Measurements from ENCODE around the gene BBOX1. TPM values are rescaled to one million over a fixed set of nuclear protein-coding genes. Genes with fewer than 3 reads are reported as not detected.

The BBOX1 gene
- total and polyA plus RNA-seq, 4 donors, result 2.8 to 18.4 (median 9.0) TPM

DNA sequence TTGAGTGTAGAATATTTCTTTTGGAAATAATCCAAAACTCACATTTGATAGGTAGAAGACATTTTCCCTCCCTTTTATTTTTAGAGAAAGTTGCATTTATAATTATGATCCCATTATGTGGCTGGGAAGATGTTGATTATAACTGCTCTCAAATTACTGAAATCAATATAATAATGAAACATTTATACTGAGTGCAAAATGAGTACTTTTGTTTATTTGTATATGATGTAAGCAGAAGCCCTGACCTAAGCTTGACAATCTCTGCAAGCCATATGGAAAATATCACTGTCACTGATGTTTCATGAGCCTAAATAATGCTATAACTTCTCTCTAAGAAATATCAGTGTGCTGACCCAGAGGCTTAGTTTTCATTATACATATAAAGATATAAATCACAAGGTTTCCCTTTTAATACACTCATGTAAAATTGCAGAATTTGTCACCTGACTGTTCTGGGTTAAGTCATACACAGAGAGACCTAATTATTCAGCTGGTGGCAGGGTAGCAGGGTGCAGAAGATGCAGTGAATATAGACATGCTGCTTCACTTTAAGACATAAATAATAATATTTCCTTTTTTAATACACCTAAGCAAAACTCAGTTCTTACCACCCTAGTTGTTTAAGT, 99.2 kb downstream of the BBOX1 start:
- Histone ChIP-seq H3K27me3 (ENCODE audit: control insufficient read depth in 4 of 4, insufficient read depth in 4 of 4, low read length in 3 of 4) (no peaks in the 10 kb centered on the region), H3K4me3 (ENCODE audit: low read depth in 1 of 3, low read length in 3 of 3) (no peak overlapping the region), H3K4me1 (ENCODE audit: control insufficient read depth in 4 of 4, insufficient read depth in 4 of 4, low read length in 3 of 4) (no peaks in the 10 kb centered on the region), H3K27ac (ENCODE audit: low read depth in 1 of 2, low read length in 2 of 2) (no peak overlapping the region), H3K9me3 (ENCODE audit: control insufficient read depth in 4 of 4, low read length in 3 of 4) (peaks cover 0 to 3% (median 0%) of the 10 kb centered on the region in 4 donors), H3K9ac (ENCODE audit: low read depth in 1 of 2, low read length in 2 of 2) (no peak overlapping the region), H3K36me3 (ENCODE audit: control insufficient read depth in 4 of 4, insufficient read depth in 3 of 4, low read depth in 1 of 4, low read length in 3 of 4) (no peaks in the 10 kb centered on the region)
- TF ChIP-seq RXRA (IDR thresholded peaks at IDR 0.05), result no peak
- no peak for TF ChIP-seq GABPA (IDR thresholded peaks at IDR 0.05 in 1 of 2, conservative IDR thresholded peaks at IDR 0.05 in 1 of 2)
- no peak for TF ChIP-seq JUND (IDR thresholded peaks at IDR 0.05)
- TF ChIP-seq, protein P1, sequence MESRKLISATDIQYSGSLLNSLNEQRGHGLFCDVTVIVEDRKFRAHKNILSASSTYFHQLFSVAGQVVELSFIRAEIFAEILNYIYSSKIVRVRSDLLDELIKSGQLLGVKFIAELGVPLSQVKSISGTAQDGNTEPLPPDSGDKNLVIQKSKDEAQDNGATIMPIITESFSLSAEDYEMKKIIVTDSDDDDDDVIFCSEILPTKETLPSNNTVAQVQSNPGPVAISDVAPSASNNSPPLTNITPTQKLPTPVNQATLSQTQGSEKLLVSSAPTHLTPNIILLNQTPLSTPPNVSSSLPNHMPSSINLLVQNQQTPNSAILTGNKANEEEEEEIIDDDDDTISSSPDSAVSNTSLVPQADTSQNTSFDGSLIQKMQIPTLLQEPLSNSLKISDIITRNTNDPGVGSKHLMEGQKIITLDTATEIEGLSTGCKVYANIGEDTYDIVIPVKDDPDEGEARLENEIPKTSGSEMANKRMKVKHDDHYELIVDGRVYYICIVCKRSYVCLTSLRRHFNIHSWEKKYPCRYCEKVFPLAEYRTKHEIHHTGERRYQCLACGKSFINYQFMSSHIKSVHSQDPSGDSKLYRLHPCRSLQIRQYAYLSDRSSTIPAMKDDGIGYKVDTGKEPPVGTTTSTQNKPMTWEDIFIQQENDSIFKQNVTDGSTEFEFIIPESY (IDR thresholded peaks at IDR 0.05), result no peak
- no peak for TF ChIP-seq FOXA1 (IDR thresholded peaks at IDR 0.05)
- no peak for TF ChIP-seq EGR1 (IDR thresholded peaks at IDR 0.05; ENCODE audit: low read depth in 2 of 2)
- TF ChIP-seq NR2F2 (IDR thresholded peaks at IDR 0.05), result no peak
- TF ChIP-seq, protein P2, sequence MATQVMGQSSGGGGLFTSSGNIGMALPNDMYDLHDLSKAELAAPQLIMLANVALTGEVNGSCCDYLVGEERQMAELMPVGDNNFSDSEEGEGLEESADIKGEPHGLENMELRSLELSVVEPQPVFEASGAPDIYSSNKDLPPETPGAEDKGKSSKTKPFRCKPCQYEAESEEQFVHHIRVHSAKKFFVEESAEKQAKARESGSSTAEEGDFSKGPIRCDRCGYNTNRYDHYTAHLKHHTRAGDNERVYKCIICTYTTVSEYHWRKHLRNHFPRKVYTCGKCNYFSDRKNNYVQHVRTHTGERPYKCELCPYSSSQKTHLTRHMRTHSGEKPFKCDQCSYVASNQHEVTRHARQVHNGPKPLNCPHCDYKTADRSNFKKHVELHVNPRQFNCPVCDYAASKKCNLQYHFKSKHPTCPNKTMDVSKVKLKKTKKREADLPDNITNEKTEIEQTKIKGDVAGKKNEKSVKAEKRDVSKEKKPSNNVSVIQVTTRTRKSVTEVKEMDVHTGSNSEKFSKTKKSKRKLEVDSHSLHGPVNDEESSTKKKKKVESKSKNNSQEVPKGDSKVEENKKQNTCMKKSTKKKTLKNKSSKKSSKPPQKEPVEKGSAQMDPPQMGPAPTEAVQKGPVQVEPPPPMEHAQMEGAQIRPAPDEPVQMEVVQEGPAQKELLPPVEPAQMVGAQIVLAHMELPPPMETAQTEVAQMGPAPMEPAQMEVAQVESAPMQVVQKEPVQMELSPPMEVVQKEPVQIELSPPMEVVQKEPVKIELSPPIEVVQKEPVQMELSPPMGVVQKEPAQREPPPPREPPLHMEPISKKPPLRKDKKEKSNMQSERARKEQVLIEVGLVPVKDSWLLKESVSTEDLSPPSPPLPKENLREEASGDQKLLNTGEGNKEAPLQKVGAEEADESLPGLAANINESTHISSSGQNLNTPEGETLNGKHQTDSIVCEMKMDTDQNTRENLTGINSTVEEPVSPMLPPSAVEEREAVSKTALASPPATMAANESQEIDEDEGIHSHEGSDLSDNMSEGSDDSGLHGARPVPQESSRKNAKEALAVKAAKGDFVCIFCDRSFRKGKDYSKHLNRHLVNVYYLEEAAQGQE (IDR thresholded peaks at IDR 0.05), result no peak
- TF ChIP-seq HNF4G (IDR thresholded peaks at IDR 0.05), result no peak
- no peak for TF ChIP-seq FOXA2 (IDR thresholded peaks at IDR 0.05)
- TF ChIP-seq, protein P3, sequence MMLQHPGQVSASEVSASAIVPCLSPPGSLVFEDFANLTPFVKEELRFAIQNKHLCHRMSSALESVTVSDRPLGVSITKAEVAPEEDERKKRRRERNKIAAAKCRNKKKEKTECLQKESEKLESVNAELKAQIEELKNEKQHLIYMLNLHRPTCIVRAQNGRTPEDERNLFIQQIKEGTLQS (IDR thresholded peaks at IDR 0.05), result no peak
- TF ChIP-seq YY1 (IDR thresholded peaks at IDR 0.05), result no peak
- no peak for DNase-seq (ENCODE audit: low spot score)

DNA sequence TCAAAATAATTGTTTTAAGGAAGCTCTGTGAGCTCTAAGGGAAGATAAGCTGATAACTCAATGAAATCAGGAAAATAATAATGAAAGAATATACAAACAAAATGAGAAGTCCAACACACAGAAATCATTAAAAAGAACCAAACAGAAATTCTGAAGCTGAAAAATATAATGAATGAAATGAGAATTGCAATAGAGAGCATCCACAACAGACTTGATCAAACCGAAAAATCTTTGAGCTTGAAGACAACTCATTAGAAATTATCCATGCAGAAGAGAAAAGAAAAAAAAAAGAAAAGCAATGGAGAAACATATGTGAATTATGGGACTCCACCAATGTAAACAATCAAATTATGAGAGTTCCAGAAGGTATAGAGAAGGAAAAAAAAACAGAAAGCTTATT, 101.0 kb downstream of the BBOX1 start:
- Histone ChIP-seq H3K9ac (ENCODE audit: low read depth in 1 of 2, low read length in 2 of 2) (no peak overlapping the region), H3K27me3 (ENCODE audit: control insufficient read depth in 4 of 4, insufficient read depth in 4 of 4, low read length in 3 of 4) (no peaks in the 10 kb centered on the region), H3K36me3 (ENCODE audit: control insufficient read depth in 4 of 4, insufficient read depth in 3 of 4, low read depth in 1 of 4, low read length in 3 of 4) (no peaks in the 10 kb centered on the region), H3K4me3 (ENCODE audit: low read depth in 1 of 3, low read length in 3 of 3) (no peak overlapping the region), H3K27ac (ENCODE audit: low read depth in 1 of 2, low read length in 2 of 2) (no peak overlapping the region), H3K9me3 (ENCODE audit: control insufficient read depth in 4 of 4, low read length in 3 of 4) (no peaks in the 10 kb centered on the region), H3K4me1 (ENCODE audit: control insufficient read depth in 4 of 4, insufficient read depth in 4 of 4, low read length in 3 of 4) (no peaks in the 10 kb centered on the region)
- 97% methylated on average over 1 of the region's 1 CpG for WGBS
- no peak for DNase-seq (ENCODE audit: low spot score)
- TF ChIP-seq HNF4G (IDR thresholded peaks at IDR 0.05) (no peak), GABPA (IDR thresholded peaks at IDR 0.05 in 1 of 2, conservative IDR thresholded peaks at IDR 0.05 in 1 of 2) (no peak), RAD21 (IDR thresholded peaks at IDR 0.05) (no peak), JUND (IDR thresholded peaks at IDR 0.05) (no peak), EGR1 (IDR thresholded peaks at IDR 0.05; ENCODE audit: low read depth in 2 of 2) (no peak), NR2F2 (IDR thresholded peaks at IDR 0.05) (no peak), RXRA (IDR thresholded peaks at IDR 0.05) (no peak), YY1 (IDR thresholded peaks at IDR 0.05) (no peak), HNF4A (conservative IDR thresholded peaks at IDR 0.05) (no peak), FOXA2 (IDR thresholded peaks at IDR 0.05) (no peak), FOXA1 (IDR thresholded peaks at IDR 0.05) (no peak)
- TF ChIP-seq, protein P3 (IDR thresholded peaks at IDR 0.05), result no peak
- TF ChIP-seq, protein P4, sequence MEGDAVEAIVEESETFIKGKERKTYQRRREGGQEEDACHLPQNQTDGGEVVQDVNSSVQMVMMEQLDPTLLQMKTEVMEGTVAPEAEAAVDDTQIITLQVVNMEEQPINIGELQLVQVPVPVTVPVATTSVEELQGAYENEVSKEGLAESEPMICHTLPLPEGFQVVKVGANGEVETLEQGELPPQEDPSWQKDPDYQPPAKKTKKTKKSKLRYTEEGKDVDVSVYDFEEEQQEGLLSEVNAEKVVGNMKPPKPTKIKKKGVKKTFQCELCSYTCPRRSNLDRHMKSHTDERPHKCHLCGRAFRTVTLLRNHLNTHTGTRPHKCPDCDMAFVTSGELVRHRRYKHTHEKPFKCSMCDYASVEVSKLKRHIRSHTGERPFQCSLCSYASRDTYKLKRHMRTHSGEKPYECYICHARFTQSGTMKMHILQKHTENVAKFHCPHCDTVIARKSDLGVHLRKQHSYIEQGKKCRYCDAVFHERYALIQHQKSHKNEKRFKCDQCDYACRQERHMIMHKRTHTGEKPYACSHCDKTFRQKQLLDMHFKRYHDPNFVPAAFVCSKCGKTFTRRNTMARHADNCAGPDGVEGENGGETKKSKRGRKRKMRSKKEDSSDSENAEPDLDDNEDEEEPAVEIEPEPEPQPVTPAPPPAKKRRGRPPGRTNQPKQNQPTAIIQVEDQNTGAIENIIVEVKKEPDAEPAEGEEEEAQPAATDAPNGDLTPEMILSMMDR (IDR thresholded peaks at IDR 0.05; ENCODE audit: low read depth, low read length, missing input control), result no peak
- TF ChIP-seq, protein P1 (IDR thresholded peaks at IDR 0.05), result no peak
- TF ChIP-seq, protein P5, sequence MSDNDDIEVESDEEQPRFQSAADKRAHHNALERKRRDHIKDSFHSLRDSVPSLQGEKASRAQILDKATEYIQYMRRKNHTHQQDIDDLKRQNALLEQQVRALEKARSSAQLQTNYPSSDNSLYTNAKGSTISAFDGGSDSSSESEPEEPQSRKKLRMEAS (IDR thresholded peaks at IDR 0.05), result no peak
- TF ChIP-seq, protein P2 (IDR thresholded peaks at IDR 0.05), result no peak

All from liver (tissue), 9 donors.